ENCODE results near the gene TMEM213. TPM values are rescaled to one million over a fixed set of nuclear protein-coding genes. Genes with fewer than 3 reads are reported as not detected.
"Not testable (repeated sequence)": the region's sequence is repeated elsewhere in the genome, so short reads cannot be mapped to it uniquely, and the experiment has no call there.

Gene TMEM213
- total RNA-seq, 1 experiment from 2014 or later = not detected

GRCh38 chr7:138796038-138796615 is 1.7 kb upstream of the TMEM213 start:
- no peak for DNase-seq (ENCODE audit: extremely low read depth, low read depth)

- DNase-seq (ENCODE audit: extremely low read depth, low read depth) = not testable (repeated sequence)
These were observed 748 bp upstream of the TMEM213 start for GRCh38 chr7:138797046-138797445.

GRCh38 chr7:138798836-138799235 is 1.0 kb downstream of the TMEM213 start:
- DNase-seq (ENCODE audit: extremely low read depth, low read depth) = no peak

DNA sequence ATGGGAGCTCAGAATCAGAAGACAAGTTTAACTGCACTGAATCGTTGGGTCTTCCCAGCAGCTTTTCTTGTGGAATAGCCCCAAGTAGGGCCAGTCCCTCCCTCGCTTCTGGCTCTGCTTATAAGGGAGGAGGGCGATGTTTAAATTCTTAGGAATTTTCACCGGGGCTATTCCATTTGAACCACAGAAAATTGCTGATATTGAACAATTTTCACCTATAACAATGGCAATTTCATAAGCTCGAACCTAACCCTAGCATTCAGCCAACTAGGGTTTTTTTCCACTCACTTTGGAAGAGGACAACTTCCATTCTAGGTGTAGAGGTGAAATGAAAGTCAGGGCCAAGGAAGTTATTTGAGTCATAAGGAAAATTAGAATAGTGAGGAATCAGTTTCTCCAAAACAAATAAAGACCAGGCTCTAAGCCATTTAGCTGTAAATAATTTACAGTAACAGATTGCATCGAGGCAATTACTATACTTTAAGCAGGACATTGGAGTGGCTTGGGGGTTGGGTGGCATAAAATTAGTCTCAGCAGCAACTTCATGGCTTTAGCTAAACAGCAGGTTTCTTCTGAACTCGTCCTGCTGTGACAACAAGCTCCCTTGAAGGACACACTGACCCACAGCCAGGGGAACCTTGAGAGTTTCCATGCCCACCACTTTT is 1.7 kb downstream of the TMEM213 start:
- DNase-seq (ENCODE audit: extremely low read depth, low read depth) = no peak

DNA sequence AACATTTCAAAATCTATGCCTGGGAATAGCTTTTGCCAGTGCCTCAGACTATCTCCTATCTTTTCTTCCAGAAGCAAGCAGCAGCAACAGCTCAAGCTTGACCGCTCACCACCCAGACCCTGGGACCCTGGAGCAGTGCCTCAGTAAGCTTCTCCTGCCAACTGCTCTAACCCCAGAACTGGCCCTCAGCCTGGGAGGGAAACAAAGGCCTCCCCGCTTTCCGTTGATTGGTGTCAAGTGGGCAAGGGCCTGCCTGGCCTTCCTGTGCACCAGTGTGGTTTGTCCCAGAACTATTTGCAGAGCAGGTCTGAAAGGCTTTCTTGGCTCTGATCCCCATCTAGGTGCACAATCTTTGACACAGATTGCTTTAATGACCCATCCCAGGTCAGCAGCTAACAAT is 3.5 kb downstream of the TMEM213 start:
- DNase-seq (ENCODE audit: extremely low read depth, low read depth) = no peak

DNA sequence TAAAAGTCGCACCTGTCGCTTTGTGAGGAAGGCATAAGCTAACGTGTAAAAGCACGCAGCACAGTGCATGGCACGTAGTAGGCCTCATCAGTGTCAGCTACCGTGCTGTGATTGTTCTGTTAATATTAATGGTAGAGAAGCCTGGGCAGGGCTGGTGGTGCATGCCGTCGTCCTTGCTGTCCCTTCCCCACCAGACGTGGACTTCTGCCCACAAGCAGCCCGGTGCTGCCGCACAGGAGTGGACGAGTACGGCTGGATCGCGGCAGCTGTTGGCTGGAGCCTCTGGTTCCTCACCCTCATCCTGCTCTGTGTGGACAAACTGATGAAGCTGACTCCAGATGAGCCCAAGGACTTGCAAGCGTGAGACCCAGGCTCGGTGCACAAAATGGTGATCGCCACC is 4.9 kb downstream of the TMEM213 start:
- no peak for DNase-seq (ENCODE audit: extremely low read depth, low read depth)

- DNase-seq (ENCODE audit: extremely low read depth, low read depth) = no peak
These were observed 6.8 kb downstream of the TMEM213 start for GRCh38 chr7:138804618-138805017.

DNA sequence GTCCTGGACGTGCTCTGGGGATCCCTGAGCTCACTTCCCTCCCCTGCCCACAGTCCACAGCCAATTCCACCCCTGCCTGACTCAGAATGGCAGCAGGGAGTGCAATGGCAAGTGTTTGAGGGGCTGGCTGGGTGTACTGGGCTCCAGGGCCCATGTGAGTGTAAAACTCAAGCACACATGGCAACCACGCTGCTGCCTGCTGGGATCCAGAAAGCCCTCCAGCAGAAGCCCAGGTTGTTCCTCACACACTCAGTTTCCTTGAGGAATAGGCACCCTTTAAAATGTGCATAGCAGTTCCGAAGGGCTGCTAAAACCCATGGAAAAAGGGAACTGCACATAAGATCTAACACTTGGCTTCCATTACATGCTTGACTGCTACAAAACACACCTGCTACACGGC is 11.6 kb downstream of the TMEM213 start:
- DNase-seq (ENCODE audit: extremely low read depth, low read depth) = no peak

- DNase-seq (ENCODE audit: extremely low read depth, low read depth) = not testable (repeated sequence)
These were observed 13.5 kb downstream of the TMEM213 start for GRCh38 chr7:138811327-138811726.

- DNase-seq (ENCODE audit: extremely low read depth, low read depth) = no peak
These were observed 16.2 kb downstream of the TMEM213 start for GRCh38 chr7:138813945-138814344.

DNA sequence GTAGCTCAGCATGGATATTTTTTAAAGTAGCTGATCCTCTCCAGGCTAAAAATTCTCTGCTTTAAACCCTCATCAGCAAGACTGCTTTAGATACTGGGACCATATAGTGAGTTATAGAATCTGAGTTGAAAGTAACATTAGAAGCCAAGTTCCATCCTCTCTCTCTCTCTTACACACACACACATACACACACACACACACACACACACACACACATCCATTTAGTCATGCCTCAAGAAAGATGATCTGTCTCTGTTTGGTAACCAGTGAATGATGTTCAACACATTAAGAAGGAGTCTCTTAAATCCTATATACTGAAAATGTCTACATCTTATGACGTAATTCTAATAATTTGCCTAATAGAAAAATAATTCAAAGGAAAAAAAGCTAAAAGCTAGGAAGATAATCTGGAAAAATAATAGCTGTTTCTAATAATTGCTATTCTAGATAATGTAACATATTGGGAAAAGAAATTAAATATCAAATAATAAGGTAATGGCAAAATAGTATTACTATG is 17.1 kb downstream of the TMEM213 start:
- no peak for DNase-seq (ENCODE audit: extremely low read depth, low read depth)

GRCh38 chr7:138816650-138817049 is 18.9 kb downstream of the TMEM213 start:
- no peak for DNase-seq (ENCODE audit: extremely low read depth, low read depth)

GRCh38 chr7:138819625-138820024 is 21.8 kb downstream of the TMEM213 start:
- no peak for DNase-seq (ENCODE audit: extremely low read depth, low read depth)

- DNase-seq (ENCODE audit: extremely low read depth, low read depth) = no peak
These were observed 24.1 kb downstream of the TMEM213 start for GRCh38 chr7:138821912-138822311.

- DNase-seq (ENCODE audit: extremely low read depth, low read depth) = no peak
These were observed 25.2 kb downstream of the TMEM213 start for GRCh38 chr7:138822867-138823535.

- DNase-seq (ENCODE audit: extremely low read depth, low read depth) = no peak
These were observed 27.4 kb downstream of the TMEM213 start for GRCh38 chr7:138825049-138825721.

- no peak for DNase-seq (ENCODE audit: extremely low read depth, low read depth)
These were observed 30.5 kb downstream of the TMEM213 start for GRCh38 chr7:138828302-138828701.

DNA sequence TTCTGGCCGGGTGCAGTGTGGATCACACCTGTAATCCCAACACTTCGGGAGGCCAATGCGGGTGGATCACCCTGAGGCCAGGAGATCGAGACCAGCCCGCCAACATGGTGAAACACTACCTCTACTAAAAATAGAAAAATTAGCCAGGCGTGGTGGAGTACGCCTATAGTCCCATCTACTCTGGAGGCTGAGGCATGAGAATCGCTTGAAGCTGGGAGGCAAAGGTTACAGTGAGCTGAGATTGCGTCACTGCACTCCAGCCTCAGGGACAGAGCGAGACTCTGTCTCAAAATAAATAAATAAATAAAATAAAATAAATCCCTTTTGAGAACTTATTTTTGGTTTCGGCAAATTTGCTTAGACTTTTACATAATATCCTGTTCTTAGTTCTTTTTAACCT is 31.5 kb downstream of the TMEM213 start:
- DNase-seq (ENCODE audit: extremely low read depth, low read depth) = no peak

DNA sequence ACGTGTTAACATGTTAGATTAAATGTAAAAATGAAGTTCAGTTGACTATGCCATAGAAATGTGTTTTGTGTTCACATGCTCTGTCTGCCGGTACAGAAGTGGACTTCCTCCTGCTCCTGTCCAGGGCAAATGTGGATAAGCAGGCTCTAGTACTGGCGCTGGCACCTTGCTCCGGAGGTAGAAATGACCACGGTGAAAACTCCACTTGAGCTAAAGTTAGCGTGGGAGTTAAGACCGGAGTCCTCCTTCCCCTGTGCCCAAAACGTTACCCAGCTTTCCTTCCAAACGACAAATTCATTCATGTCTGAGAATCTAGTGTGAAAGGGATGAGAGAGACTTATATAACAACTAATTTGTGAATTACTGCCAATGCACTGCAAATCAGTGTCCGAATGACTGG is 35.2 kb downstream of the TMEM213 start:
- no peak for DNase-seq (ENCODE audit: extremely low read depth, low read depth)

- no peak for DNase-seq (ENCODE audit: extremely low read depth, low read depth)
These were observed 35.8 kb downstream of the TMEM213 start for GRCh38 chr7:138833596-138833995.

GRCh38 chr7:138834583-138834982 is 36.8 kb downstream of the TMEM213 start:
- DNase-seq (ENCODE audit: extremely low read depth, low read depth) = no peak

All from NCI-H460 (cell line).